ENCODE results near the gene PLEKHA8. TPM values are rescaled to one million over a fixed set of nuclear protein-coding genes. Genes with fewer than 3 reads are reported as not detected.
A peak's percentile ranks its signal among the peaks of the same experiment; 100 is the strongest.

The PLEKHA8 gene
- total and polyA plus RNA-seq, 2 of the 8 experiments (the other 6 are each of a cell fraction or from before 2014, with no cell fraction given), result 10.7 to 44.0 TPM

GRCh38 chr7:30136743-30137485, 108.7 kb downstream of the PLEKHA8 start:
- Histone ChIP-seq H3K23me2 (ENCODE audit: low read depth, low read length) (peaks cover 11% of the 10 kb centered on the region), H3K4me1 (replicated peaks in 1 of 4; ENCODE audit: control insufficient read depth in 3 of 4, insufficient read depth in 4 of 4, low read length in 3 of 4) (peaks cover 0 to 4% (median 3%) of the 10 kb centered on the region in 4 experiments; a peak in 3 of 7 replicates), H2BK15ac (ENCODE audit: low read length) (no peak overlapping the region), H2BK5ac (ENCODE audit: low read depth, low read length) (no peak overlapping the region), H3K23ac (ENCODE audit: insufficient read length) (no peak overlapping the region), H2BK120ac (replicated peaks; ENCODE audit: low read depth, low read length) (no peak overlapping the region), H2AFZ (ENCODE audit: low read length) (no peak overlapping the region), H3K4me2 (ENCODE audit: insufficient read depth in 1 of 2, low read depth in 2 of 2, low read length in 2 of 2) (peak overlapping the region; percentile 77 to 93), H2AK5ac (ENCODE audit: low read depth, low read length) (no peak overlapping the region; the same call in 1 of the 2 replicates), H4K5ac (ENCODE audit: insufficient read length, low read depth, low read length) (no peak overlapping the region), H3K79me2 (ENCODE audit: control insufficient read depth in 1 of 2, insufficient read depth in 2 of 2, low read length in 2 of 2) (no peaks in the 10 kb centered on the region; a peak in 1 of 4 replicates), H4K91ac (replicated peaks; ENCODE audit: insufficient read length, low read length) (no peak overlapping the region), H3K27me3 (replicated peaks in 1 of 4; ENCODE audit: control insufficient read depth in 3 of 4, extremely low read depth in 1 of 4, insufficient read depth in 3 of 4, low read length in 3 of 4) (peaks cover 3 to 19% (median 16%) of the 10 kb centered on the region in 4 experiments), H3K4ac (replicated peaks; ENCODE audit: insufficient read length, low read depth, low read length) (no peak overlapping the region), H3K4me3 (ENCODE audit: extremely low read depth in 1 of 4, insufficient read depth in 2 of 4, low read depth in 3 of 4, low read length in 4 of 4) (peak overlapping the region; percentile 51 to 86 (median 70)), H3K9me3 (ENCODE audit: insufficient read depth in 2 of 2, low read depth in 1 of 2, low read length in 1 of 2) (no peaks in the 10 kb centered on the region), H2BK20ac (ENCODE audit: low read length) (no peak overlapping the region), H3K79me1 (ENCODE audit: low read depth, low read length) (no peaks in the 10 kb centered on the region), H4K20me1 (replicated peaks in 1 of 2; ENCODE audit: control insufficient read depth in 1 of 2, insufficient read depth in 2 of 2, low read length in 2 of 2) (peaks cover 0 to 5% of the 10 kb centered on the region in 2 experiments), H3K9ac (replicated peaks in 1 of 4; ENCODE audit: extremely low read depth in 1 of 4, low read depth in 3 of 4, low read length in 3 of 4) (peak overlapping the region in 1 of 4 experiments; percentile 60; a peak in 1 of 7 replicates), H3K27ac (ENCODE audit: low read depth, low read length) (no peak overlapping the region), H3K36me3 (ENCODE audit: control insufficient read depth in 2 of 4, insufficient read depth in 4 of 4, low read length in 3 of 4) (no peaks in the 10 kb centered on the region), H3K14ac (ENCODE audit: insufficient read length) (no peak overlapping the region), H3K56ac (replicated peaks; ENCODE audit: insufficient read length, low read depth, low read length) (no peak overlapping the region), H3K18ac (ENCODE audit: extremely low read depth, low read length) (no peak overlapping the region), H4K8ac (ENCODE audit: extremely low read depth, insufficient read depth, low read length) (no peak overlapping the region), H2BK12ac (ENCODE audit: low read depth, low read length) (no peak overlapping the region)
- peak in 1 of 2 experiments; percentile 17 for DNase-seq (ENCODE audit: low read depth in 1 of 2, low spot score in 2 of 2)
- CTCF ChIA-PET (ENCODE audit: partially characterized antibody), result interaction anchor here (1.2 kb wide), 2 partner anchors 18 to 62 kb away, joined by 3 to 4 read pairs; no protein-coding TSS in a partner anchor
- no peak for FAIRE-seq
- POLR2A ChIA-PET (ENCODE audit: partially characterized antibody), result no interaction called here
- TF ChIP-seq NANOG (IDR thresholded peaks at IDR 0.05; ENCODE audit: insufficient read depth, low read depth, low read length, poor library complexity, severe bottlenecking), result no peak
- peak; percentile 66 for TF ChIP-seq KDM1A (IDR thresholded peaks at IDR 0.05; ENCODE audit: borderline replicate concordance, low read length)
- TF ChIP-seq SUZ12 (IDR thresholded peaks at IDR 0.05; ENCODE audit: low read length), result no peak
- no peak for TF ChIP-seq TAF1 (IDR thresholded peaks at IDR 0.05; ENCODE audit: low read depth, low read length)
- TF ChIP-seq EZH2 (IDR thresholded peaks at IDR 0.05; ENCODE audit: low read depth, low read length, severe bottlenecking), result no peak
- no peak for TF ChIP-seq GABPA (IDR thresholded peaks at IDR 0.05; ENCODE audit: borderline replicate concordance, insufficient read depth, low read length)
- WGBS, 2 experiments (ENCODE audit: extremely low coverage in 1 of 2, insufficient coverage in 1 of 2, insufficient read length in 1 of 2, insufficient replicate concordance in 2 of 2, low coverage in 1 of 2, low lambda C conversion rate in 2 of 2, missing lambda C conversion rate in 1 of 2), result 83% methylated on average over 7 of the region's 7 CpGs; no CpG with 5 or more reads in 1 of the 2 experiments
